H7 (cell line): ENCODE data around the gene FAM78A. TPM values are rescaled to one million over a fixed set of nuclear protein-coding genes. Genes with fewer than 3 reads are reported as not detected.

ENCODE experiments used
- DNase-seq: peaks from one replicate; pipeline ENCODE4 v3.0.0; 2012
- H3K27me3 ChIP-seq: 2 replicates; pipeline ENCODE4 v1.6.0; 2011; ENCODE audit warnings: mild to moderate bottlenecking, low read length; ENCODE audit not compliant: control insufficient read depth, insufficient read depth
- H3K36me3 ChIP-seq: replicated peaks from 2 replicates; pipeline ENCODE4 v1.5.1; 2011; ENCODE audit warnings: low read length; ENCODE audit not compliant: control insufficient read depth, insufficient read depth
- H3K4me3 ChIP-seq: 2 replicates; pipeline ENCODE4 v1.5.1; 2011; ENCODE audit warnings: low read depth, mild to moderate bottlenecking, control low read depth, low read length, moderate library complexity; ENCODE audit not compliant: insufficient read depth
- total RNA-seq: library from RNA; depleted of rRNA; stranded (reverse); fragments of >200 nt; shearing (Covaris generic); gene quantifications from 2 replicates; pipeline ENCODE4 v1.2.3, GENCODE V29; 2014

The FAM78A gene
- total RNA-seq, 1 experiment from 2014 or later: 1.6 TPM

- no peaks in the 10 kb centered on the region for H3K36me3 ChIP-seq
- H3K4me3 ChIP-seq: no peak overlapping the region
- H3K27me3 ChIP-seq: no peaks in the 10 kb centered on the region
- DNase-seq: no peak
Observed at GRCh38 chr9:131308452-131308851, 32.1 kb upstream of the FAM78A start.

DNA sequence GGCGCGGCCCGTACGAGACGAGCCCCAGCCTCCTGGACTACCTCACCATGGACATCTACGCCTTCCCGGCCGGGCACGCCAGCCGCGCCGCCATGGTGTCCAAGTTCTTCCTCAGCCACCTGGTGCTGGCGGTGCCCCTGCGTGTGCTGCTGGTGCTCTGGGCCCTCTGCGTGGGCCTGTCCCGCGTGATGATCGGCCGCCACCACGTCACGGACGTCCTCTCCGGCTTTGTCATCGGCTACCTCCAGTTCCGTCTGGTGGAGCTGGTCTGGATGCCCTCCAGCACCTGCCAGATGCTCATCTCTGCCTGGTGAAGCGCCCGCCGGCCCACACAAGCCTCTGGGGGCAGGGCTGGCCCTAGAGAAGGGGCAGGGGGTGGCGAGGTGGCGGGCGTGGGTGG is 31.7 kb upstream of the FAM78A start:
- DNase-seq: no peak
- H3K4me3 ChIP-seq: no peak overlapping the region
- no peaks in the 10 kb centered on the region for H3K36me3 ChIP-seq
- no peaks in the 10 kb centered on the region for H3K27me3 ChIP-seq

DNA sequence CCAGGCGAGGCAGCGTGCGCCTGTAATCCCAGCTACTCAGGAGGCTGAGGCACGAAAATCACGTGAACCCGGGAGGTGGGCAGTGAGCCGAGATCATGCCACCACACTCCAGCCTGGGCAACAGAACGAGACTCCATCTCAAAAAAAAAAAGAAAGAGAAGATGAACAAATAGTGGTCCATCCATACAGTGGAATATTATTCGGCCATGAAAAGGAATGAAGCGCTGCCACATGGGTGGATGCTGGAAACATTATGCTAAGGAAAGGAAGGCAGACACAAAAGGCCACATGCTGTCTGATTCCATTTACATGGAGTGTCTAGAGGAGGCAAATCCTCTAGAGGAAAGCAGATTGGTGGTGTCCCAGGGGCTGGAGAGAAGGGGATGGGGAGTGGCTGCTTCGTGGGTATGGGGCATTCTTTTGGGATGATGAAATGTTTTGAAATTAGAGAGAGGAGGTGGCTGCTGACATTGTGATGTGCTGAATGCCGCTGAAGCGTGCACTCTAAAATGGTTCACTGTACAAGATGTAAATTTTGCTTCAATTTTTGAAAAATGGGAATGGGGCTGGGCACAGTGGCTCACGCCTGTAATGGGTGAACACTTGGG is 30.2 kb upstream of the FAM78A start:
- no peak for DNase-seq
- Histone ChIP-seq H3K36me3 (no peaks in the 10 kb centered on the region), H3K4me3 (no peak overlapping the region), H3K27me3 (no peaks in the 10 kb centered on the region)

GRCh38 chr9:131304676-131305355 is 28.5 kb upstream of the FAM78A start:
- DNase-seq: no peak
- Histone ChIP-seq H3K36me3 (no peaks in the 10 kb centered on the region), H3K4me3 (no peak overlapping the region), H3K27me3 (no peaks in the 10 kb centered on the region)

DNA sequence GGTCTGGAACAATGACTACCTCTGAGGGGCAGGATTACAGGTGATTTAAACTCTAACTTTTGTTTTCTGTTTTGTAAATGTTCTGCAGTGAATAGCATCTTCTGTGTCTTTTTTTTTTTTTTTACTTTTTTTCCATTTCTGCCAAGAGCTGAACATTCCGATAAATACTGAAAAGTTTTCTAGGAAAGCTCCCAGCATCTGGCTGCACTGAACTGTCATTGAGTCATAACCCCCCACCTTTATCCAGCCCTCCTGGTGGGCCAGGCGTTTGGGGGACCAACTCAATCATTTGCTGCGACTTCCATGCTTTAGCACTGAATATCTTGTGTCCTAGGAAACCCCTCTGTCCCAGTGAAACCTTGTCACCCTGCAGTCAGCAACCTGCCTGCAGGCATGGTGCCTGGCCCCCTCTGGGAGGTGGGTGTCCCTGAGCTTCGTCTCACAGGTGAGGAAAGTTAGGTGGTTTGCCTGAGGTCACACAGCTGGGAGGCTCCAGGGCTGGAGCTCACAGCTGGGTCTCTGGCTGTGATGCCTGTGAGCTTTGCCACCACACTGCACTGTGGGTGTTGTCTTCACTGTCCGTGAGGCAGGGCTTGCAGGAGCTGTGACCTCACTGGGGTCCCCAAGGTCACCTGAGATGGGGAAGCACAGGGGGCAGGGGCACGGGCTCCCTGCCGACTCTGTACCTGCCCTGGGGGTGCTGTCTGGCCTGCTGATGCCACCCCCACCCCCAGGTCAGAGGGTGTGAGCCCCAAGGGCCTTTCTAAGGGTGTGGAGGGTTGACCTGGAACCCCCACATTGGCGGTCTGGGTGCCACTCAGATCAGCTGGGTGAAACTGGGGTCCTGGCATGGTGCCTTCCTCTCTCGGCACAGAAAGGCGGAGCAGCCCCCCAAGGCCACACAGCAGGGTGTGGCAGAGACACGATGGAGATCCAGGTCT is 27.3 kb upstream of the FAM78A start:
- no peak overlapping the region for H3K4me3 ChIP-seq
- H3K36me3 ChIP-seq: no peaks in the 10 kb centered on the region
- DNase-seq: no peak
- H3K27me3 ChIP-seq: no peaks in the 10 kb centered on the region

DNA sequence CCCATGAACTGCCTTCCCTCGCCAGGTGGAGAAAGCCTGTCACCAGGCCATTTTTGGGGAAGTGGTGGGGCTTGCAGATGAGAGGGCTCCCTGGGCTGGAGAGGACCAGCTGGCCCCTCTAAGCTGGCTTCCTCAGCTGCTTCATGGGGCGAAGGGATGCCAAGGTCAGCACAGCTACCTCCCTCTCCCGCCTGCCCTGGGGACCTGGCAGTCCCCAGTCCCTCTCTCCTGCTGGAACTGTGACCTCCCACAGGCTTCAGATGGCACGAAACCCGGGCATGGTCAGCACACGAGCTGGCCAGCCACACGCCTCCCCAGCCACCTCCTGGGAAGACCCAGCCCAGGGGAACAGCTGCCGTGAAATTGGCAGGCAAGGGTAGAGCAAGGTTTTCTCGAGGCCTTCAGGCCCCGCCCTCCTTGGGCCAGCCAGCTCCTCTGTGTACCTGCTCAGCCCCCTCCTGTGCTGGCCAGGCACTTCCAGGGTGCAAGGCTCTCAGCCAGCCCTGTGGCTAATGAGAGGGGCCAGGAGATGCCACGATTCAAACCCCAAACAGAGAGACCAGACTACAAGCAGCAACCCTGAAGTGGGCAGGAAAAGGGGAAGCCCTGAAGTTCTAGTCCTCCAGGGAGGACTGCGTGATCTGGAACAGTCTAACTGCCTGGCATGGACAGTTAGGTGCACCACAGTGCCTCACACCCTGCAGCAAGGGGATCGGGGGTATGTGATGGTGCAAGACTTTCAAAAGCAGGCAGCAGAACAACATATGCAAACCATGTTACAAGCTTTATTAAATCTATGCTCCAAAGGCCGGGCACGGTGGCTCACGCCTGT is 26.1 kb upstream of the FAM78A start:
- Histone ChIP-seq H3K4me3 (no peak overlapping the region), H3K27me3 (no peaks in the 10 kb centered on the region), H3K36me3 (no peaks in the 10 kb centered on the region)
- peak; percentile 75 for DNase-seq

- no peaks in the 10 kb centered on the region for H3K27me3 ChIP-seq
- H3K36me3 ChIP-seq: no peaks in the 10 kb centered on the region
- DNase-seq: no peak
- H3K4me3 ChIP-seq: no peak overlapping the region
Observed at GRCh38 chr9:131300444-131300843, 24.1 kb upstream of the FAM78A start.

DNA sequence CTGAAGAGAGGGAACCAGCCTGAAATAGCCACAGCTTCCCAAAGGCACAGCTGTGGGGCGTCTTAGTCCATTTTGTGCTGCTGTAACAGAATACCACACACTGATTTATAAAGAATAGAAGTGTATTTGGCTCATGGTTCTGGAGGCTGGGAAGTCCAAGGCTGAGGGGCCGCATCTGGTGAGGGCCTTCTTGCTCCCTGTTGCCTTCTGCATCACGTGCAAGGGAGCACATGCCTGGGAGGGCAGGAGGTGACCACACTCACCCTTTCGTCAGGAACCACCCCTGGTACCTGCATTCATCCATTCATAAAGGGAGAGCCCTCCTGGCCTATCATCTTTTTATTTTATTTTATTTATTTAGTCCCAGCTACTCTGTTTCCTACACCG is 23.6 kb upstream of the FAM78A start:
- no peaks in the 10 kb centered on the region for H3K27me3 ChIP-seq
- no peak overlapping the region for H3K4me3 ChIP-seq
- no peak for DNase-seq
- no peaks in the 10 kb centered on the region for H3K36me3 ChIP-seq

DNA sequence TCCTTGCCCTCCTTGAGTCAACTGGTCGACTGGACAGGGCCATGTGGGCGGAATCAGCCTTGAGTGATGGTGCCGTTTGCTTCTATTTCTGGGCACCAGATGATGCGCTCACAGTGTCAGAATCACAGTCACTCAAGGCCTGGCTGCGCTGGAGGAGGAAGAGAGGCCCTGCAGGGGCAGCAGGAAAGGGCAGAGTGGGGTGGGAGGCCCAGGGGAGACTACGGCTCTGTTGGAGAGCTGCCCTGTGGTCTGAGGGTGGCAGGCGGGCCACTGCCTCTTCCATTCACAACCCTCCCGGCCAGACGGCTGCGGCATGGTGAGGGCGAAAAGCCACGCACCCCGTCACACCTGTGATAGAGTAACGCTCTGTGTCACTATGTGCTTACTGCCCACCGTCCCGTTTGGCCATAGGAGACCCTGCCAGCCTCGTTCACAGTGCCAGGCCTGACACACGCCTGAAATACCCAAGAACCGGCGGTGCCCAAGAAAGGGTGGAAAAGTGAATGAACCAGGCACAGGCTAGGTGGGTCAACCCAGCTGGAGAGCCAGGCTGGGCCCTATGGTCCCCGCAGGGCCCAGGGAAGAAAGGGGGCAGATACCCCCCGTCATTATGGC is 23.1 kb upstream of the FAM78A start:
- Histone ChIP-seq H3K36me3 (no peaks in the 10 kb centered on the region), H3K4me3 (no peak overlapping the region), H3K27me3 (no peaks in the 10 kb centered on the region)
- no peak for DNase-seq

GRCh38 chr9:131298816-131299215 is 22.5 kb upstream of the FAM78A start:
- Histone ChIP-seq H3K4me3 (no peak overlapping the region), H3K27me3 (no peaks in the 10 kb centered on the region), H3K36me3 (no peaks in the 10 kb centered on the region)
- DNase-seq: no peak

- DNase-seq: no peak
- H3K36me3 ChIP-seq: no peaks in the 10 kb centered on the region
- H3K4me3 ChIP-seq: no peak overlapping the region
- no peaks in the 10 kb centered on the region for H3K27me3 ChIP-seq
Observed at GRCh38 chr9:131298341-131298740, 22.0 kb upstream of the FAM78A start.

DNA sequence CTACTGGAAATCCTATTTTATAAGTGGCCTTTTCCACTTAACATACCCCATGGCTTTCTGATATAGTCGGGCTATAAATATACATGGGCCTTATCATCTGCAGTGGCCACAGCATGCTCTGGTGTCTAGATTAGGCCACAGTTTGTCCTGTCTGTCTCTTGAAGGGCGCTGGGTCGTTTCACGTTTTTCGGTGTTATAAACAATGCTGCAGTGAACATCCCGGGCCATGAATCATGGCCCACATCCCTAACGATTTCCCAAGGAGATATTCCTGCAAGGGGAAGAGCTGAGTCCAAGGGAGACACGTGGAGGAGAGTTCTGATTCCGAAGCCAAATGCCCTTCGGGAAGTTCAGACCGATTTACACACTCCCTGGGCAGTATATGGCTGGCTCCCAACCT is 21.6 kb upstream of the FAM78A start:
- no peak overlapping the region for H3K4me3 ChIP-seq
- H3K36me3 ChIP-seq: no peaks in the 10 kb centered on the region
- no peak for DNase-seq
- H3K27me3 ChIP-seq: no peaks in the 10 kb centered on the region

DNA sequence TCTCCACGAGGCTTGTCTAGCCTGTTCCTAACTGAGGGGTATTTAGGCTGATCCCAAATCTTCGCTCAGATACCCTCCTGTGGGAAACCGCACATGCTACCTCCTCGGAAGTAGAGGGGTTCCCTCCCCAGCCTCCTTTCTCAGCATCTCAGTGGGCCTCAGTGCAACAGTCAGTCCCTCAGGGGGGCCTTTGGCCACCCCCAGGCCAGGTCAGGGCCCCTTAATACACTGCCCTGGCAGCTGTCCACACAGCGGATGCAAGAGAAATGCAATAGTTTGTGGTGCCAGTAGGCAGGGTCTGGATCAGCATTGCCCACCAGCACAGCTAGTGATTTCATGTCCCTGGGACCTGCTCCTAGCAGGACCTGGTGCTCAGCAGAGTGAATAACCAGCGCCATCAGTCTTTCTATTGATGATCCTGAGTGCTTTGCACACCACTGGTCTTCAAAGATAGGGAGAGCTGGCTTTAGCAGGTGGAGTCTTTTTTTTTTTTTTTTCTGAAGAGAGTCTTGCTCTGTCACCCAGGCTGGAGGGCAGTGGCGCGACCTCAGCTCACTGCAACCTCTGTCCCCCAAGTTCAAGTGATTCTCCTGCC is 20.7 kb upstream of the FAM78A start:
- Histone ChIP-seq H3K27me3 (no peaks in the 10 kb centered on the region), H3K4me3 (no peak overlapping the region), H3K36me3 (no peaks in the 10 kb centered on the region)
- no peak for DNase-seq

DNA sequence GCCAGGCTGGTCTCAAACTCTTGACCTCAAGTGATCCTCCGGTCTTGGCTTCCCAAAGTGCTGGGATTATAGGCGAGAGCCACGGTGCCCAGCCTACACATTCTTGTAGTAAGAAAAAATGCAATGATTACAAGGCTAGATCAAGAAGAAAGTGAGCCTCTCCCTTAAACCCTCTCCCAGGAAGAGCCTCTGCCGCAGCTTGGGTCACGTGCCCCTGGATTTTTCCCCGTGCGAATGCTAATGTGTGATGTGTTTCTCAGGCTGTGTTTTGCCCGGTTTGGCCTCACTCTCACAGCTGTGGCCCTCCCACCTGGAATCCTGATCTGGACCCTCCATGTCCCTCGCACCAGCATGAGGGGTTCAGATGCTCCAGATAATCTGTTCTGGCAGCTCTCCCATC is 20.1 kb upstream of the FAM78A start:
- no peak for DNase-seq
- Histone ChIP-seq H3K36me3 (no peaks in the 10 kb centered on the region), H3K27me3 (no peaks in the 10 kb centered on the region), H3K4me3 (no peak overlapping the region)
